Ovary (tissue), 9 donors: Measurements from ENCODE around the gene P3H2. TPM values are rescaled to one million over a fixed set of nuclear protein-coding genes. Genes with fewer than 3 reads are reported as not detected.

ENCODE experiments used
- DNase-seq, 5 donors: peaks; one replicate each; pipeline ENCODE4 v3.0.0-alpha.2; 2019 to 2020
- H3K27ac ChIP-seq, 2 donors: fragments of 200-600 bp; one replicate each; pipeline versions ENCODE4 v1.5.1 to v1.8.0; 2019 to 2022
- H3K27me3 ChIP-seq: fragments of 200-600 bp; one replicate; pipeline ENCODE4 v1.8.0; 2022
- H3K36me3 ChIP-seq: fragments of 200-600 bp; sonication (generic); one replicate; pipeline ENCODE4 v1.5.1; 2019
- H3K4me1 ChIP-seq: one replicate; pipeline ENCODE4 v1.8.1; 2013; ENCODE audit warnings: mild to moderate bottlenecking, moderate library complexity; ENCODE audit not compliant: insufficient read depth
- H3K4me3 ChIP-seq: fragments of 200-600 bp; sonication (generic); one replicate; pipeline ENCODE4 v1.5.1; 2017
- H3K9me3 ChIP-seq, 2 donors: fragments of 200-600 bp in 1 of 2; sonication (generic) in 1 of 2; one replicate each; pipeline versions ENCODE4 v1.5.1 to v1.8.1; 2013 to 2019; ENCODE audit warnings: mild to moderate bottlenecking in 1 of 2, moderate library complexity in 1 of 2
- EP300 ChIP-seq: sonication (generic); formaldehyde crosslinking; IDR thresholded peaks from one replicate; pipeline ENCODE4 v1.6.1; 2017; ENCODE audit warnings: antibody characterized with exemption
- POLR2A ChIP-seq: fragments of 450-650 bp; IDR thresholded peaks from one replicate; pipeline ENCODE4 v1.6.1; 2017; ENCODE audit warnings: antibody characterized with exemption, mild to moderate bottlenecking, moderate library complexity
- WGBS, 3 donors: extraction: QIAGEN DNeasy Blood & Tissue Kit in 1 of 3; methylation state at CpG; one replicate each; pipeline versions ENCODE4 v1.1.5 to v1.1.7; 2013 to 2017; 5-methylcytosine and 5-hydroxymethylcytosine counted together
- intact Hi-C, 4 donors: fragments of 100-400 bp; cut with DNase I; formaldehyde crosslinking; loops; one replicate each; pipeline versions ENCODE4 v1.11.0 to v1.15.1; 2022 to 2023
- polyA plus RNA-seq, 2 donors: library from polyadenylated mRNA; stranded (reverse); fragments of 200-250 nt in 1 of 2; fragments of 350-450 nt in 1 of 2; fragmentation: Illumina TruSeq in 1 of 2; extraction: RNeasy Lipid Tissue Mini Kit (QIAGEN cat#74804) in 1 of 2; gene quantifications; one replicate each; pipeline ENCODE4 v1.2.3, GENCODE V29; 2013 to 2014
- total RNA-seq, 7 donors: library from RNA; depleted of rRNA in 2 of 7; stranded (reverse); fragments of >200 nt in 2 of 7; fragmentation: NEBNext Ultra II Directional in 3 of 7; extraction: Animal tissue kit (Norgen Biotek cat#: 25700) in 3 of 7; gene quantifications; one replicate each; pipeline versions ENCODE4 v1.1.0 to v1.2.4, GENCODE V29; 2016 to 2023
- TF ChIP-seq, protein P1 (sequence below), 3 donors: fragments of 450-650 bp in 2 of 3; fragments of 200-600 bp in 1 of 3; IDR thresholded peaks; one replicate each; pipeline versions ENCODE4 v1.5.1 to v1.8.0; 2016 to 2022; ENCODE audit warnings: antibody characterized with exemption in 3 of 3, mild to moderate bottlenecking in 1 of 3
- donor health status: DM: no; HTN: no; CAD: no; lungs with moderate emphysema.
- donor health status: DM: no; HTN: no; CAD: no.
- donor health status: Bipolar disorder and iron deficiency.
- donor health status: DM: yes; HTN: yes; CAD: no.
- donor health status: DM: no; HTN: no; CAD: no.
- donor health status: DM: yes; HTN: yes; CAD: no.

P3H2 gene
- total and polyA plus RNA-seq, 9 donors, result 10.6 to 359 (median 22.8) TPM

DNA sequence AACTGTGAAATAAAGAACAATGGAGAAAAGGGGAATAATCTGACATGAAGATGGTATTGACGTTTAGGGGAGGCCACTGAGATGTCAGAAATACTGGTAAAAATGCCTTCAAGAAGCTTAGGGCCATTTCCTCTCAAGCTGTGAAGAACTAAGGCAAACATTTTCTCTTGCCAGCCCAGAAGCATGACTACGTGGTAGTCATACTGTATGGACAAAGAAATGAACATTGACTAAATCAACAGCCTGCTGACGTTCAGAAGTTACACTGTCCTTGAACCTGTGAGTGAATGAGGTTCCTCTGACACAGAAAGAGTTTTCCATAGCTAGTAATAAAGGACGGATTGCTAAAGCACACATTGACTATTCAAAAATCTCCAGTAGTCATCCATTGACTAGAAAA, 121.0 kb downstream of the P3H2 start:
- H3K9me3 ChIP-seq, result no peaks in the 10 kb centered on the region
- DNase-seq, result peak in 1 of 5 donors; percentile 31
- 35 to 43% (median 39%) methylated on average over 4 of the region's 4 CpGs for WGBS, 3 donors
- intact Hi-C loops, result no loop called here
- no peaks in the 10 kb centered on the region for H3K36me3 ChIP-seq
- H3K4me3 ChIP-seq, result no peak overlapping the region
- TF ChIP-seq EP300 (no peak), POLR2A (no peak)
- TF ChIP-seq, protein P1, sequence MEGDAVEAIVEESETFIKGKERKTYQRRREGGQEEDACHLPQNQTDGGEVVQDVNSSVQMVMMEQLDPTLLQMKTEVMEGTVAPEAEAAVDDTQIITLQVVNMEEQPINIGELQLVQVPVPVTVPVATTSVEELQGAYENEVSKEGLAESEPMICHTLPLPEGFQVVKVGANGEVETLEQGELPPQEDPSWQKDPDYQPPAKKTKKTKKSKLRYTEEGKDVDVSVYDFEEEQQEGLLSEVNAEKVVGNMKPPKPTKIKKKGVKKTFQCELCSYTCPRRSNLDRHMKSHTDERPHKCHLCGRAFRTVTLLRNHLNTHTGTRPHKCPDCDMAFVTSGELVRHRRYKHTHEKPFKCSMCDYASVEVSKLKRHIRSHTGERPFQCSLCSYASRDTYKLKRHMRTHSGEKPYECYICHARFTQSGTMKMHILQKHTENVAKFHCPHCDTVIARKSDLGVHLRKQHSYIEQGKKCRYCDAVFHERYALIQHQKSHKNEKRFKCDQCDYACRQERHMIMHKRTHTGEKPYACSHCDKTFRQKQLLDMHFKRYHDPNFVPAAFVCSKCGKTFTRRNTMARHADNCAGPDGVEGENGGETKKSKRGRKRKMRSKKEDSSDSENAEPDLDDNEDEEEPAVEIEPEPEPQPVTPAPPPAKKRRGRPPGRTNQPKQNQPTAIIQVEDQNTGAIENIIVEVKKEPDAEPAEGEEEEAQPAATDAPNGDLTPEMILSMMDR (IDR thresholded peaks at IDR 0.05), result no peak
- H3K27ac ChIP-seq, result no peak overlapping the region
- H3K4me1 ChIP-seq, result peaks cover 6% of the 10 kb centered on the region
- no peaks in the 10 kb centered on the region for H3K27me3 ChIP-seq

DNA sequence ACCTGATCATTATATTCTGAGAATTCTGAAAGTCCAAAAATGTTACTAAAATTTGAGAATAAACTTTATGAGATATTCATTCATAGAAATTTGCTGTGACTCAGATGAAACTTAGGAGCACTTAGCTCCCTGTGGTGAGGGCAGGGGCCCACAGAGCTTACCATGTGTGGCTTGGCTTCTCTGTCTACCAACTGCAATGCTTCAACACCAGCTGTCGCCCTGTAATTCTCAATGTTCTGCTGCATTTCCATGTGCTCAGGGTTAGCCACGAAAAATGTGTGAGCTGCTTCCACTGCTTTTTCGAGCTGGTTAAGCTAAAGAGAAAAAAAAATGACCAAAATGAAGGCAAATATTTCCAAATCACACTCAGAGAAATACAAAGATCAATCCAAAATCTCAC, 125.6 kb downstream of the P3H2 start:
- intact Hi-C loops, result no loop called here
- 56 to 77% (median 65%) methylated on average over 3 of the region's 3 CpGs for WGBS, 3 donors
- H3K36me3 ChIP-seq, result no peaks in the 10 kb centered on the region
- no peak for TF ChIP-seq EP300
- TF ChIP-seq, protein P1 (IDR thresholded peaks at IDR 0.05), result no peak
- TF ChIP-seq POLR2A, result no peak
- no peak for DNase-seq
- no peak overlapping the region for H3K27ac ChIP-seq
- H3K9me3 ChIP-seq, result no peaks in the 10 kb centered on the region
- H3K4me1 ChIP-seq, result peaks cover 4% of the 10 kb centered on the region
- no peak overlapping the region for H3K4me3 ChIP-seq
- no peaks in the 10 kb centered on the region for H3K27me3 ChIP-seq

DNA sequence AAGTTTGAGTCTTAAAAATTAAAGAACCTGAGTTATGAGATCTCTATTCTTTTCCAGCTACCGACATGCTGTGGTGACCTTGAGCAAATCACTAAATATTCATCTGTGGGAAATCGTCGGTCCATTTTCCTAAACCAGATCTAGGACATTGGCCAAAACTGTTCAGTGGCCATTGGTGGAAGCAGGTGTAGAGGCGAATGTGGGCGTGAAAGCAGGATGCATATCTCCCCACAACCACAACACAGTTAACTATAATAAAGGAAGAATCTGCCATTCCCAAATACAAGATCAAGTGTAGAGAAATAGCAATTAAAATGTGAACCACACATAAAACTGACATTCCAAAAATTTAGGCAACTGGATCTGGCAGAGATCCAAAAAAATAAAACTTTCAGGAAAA, 129.9 kb downstream of the P3H2 start:
- Histone ChIP-seq H3K4me1 (no peaks in the 10 kb centered on the region), H3K36me3 (no peaks in the 10 kb centered on the region), H3K27ac (no peak overlapping the region), H3K4me3 (no peak overlapping the region), H3K9me3 (no peaks in the 10 kb centered on the region), H3K27me3 (no peaks in the 10 kb centered on the region)
- TF ChIP-seq, protein P1 (IDR thresholded peaks at IDR 0.05), result no peak
- no peak for TF ChIP-seq EP300
- TF ChIP-seq POLR2A, result no peak
- DNase-seq, result no peak
- WGBS, 3 donors, result 79 to 94% (median 91%) methylated on average over 5 of the region's 5 CpGs
- intact Hi-C loops, result no loop called here

DNA sequence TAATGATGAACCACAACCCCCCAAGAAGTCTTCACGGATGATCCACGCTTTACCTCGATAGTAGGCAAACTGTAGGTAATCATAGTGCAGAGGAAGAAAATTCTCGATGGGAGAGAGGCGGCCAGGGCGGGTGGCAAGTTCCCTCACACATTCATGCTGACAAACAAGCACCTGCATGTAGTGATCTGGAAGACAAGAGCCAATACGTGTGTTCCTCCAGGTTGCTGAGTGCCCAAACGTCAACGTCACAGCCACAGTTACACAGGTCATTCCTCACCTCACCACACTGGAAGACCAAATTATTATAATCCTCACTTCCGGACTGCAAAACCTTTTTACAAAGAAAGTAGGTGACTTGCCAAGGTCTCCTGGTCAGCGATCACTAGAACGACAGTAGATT, 131.8 kb downstream of the P3H2 start:
- Histone ChIP-seq H3K4me1 (no peaks in the 10 kb centered on the region), H3K9me3 (no peaks in the 10 kb centered on the region), H3K27me3 (no peaks in the 10 kb centered on the region), H3K36me3 (no peaks in the 10 kb centered on the region), H3K4me3 (no peak overlapping the region), H3K27ac (no peak overlapping the region)
- DNase-seq, result no peak
- intact Hi-C loops, result no loop called here
- WGBS, 3 donors, result 92 to 95% (median 94%) methylated on average over 12 of the region's 12 CpGs
- TF ChIP-seq, protein P1 (IDR thresholded peaks at IDR 0.05), result no peak
- TF ChIP-seq EP300 (no peak), POLR2A (no peak)

DNA sequence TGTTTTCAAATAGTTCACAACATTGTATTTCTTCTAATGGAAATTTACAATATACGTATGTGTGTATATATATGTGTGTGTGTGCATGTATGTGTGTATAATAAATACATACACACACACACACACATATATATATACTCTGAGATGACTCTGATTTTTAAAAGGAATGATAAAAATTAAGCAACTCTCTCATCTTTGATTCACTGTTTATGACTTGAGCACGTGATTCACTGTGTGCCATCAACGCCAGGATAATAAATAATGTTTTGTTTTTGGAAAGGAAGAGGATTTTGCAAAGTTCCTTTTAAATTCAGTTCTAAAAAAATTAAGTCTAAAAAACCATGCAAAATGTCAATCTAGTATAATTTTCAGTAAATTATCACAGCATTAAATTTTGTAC, 132.4 kb downstream of the P3H2 start:
- Histone ChIP-seq H3K4me1 (no peaks in the 10 kb centered on the region), H3K9me3 (no peaks in the 10 kb centered on the region), H3K36me3 (no peaks in the 10 kb centered on the region), H3K27ac (no peak overlapping the region), H3K27me3 (no peaks in the 10 kb centered on the region), H3K4me3 (no peak overlapping the region)
- intact Hi-C loops, result no loop called here
- TF ChIP-seq, protein P1 (IDR thresholded peaks at IDR 0.05), result no peak
- TF ChIP-seq EP300, result no peak
- TF ChIP-seq POLR2A, result no peak
- DNase-seq, result no peak
- 52 to 69% (median 69%) methylated on average over 3 of the region's 3 CpGs for WGBS, 3 donors
